ENCODE measurements around the gene SCARB1.

SCARB1 gene

DNA sequence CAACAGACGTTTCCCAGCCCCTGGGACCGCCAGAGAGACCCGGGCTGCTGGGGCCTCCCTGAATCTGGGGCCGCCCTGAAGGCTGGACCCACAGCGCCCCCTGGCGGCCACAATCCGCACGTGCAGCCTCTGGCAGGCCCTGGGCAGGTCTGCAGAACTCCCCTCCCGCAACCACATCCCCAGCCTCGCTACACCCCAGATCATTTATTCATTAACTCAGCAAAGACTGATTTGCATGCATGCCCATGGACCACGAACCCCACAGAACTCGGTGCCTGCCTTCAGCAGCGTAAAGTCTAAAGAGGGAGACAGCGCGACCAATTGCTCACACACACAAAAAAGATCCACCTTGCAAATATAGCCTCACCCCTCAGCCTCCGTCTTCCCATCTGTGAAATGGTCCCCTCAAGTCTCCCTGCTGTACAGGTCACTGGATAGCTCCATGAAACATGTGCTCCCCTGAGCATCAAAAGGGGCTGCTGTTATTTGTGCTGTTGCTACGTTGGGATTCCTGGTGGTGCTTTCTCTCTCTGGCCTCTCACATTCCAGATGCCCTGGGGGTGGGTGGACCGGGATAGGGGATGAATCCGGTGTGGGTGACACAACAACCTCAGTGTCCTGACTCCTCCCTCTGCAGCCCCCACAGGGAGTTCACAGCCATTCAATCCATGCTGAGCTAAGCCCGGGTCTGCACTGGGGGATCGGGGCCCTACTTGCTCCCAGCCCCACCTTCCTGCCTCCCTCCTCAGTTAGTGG is 96.4 kb downstream of the SCARB1 start:
- peak; percentile 80 for TF ChIP-seq CTCF (conservative IDR thresholded peaks at IDR 0.05; ENCODE audit: control insufficient read depth, insufficient read depth, low read depth, low read length)
- no peak overlapping the region for H3K4me3 ChIP-seq (ENCODE audit: control insufficient read depth, low read depth, low read length)
- DNase-seq (ENCODE audit: low read depth), result peak; percentile 50

- DNase-seq (ENCODE audit: low read depth), result no peak
- TF ChIP-seq CTCF (conservative IDR thresholded peaks at IDR 0.05; ENCODE audit: control insufficient read depth, insufficient read depth, low read depth, low read length), result no peak
- H3K4me3 ChIP-seq (ENCODE audit: control insufficient read depth, low read depth, low read length), result no peak overlapping the region
Observed at GRCh38 chr12:124766727-124767065, 97.0 kb downstream of the SCARB1 start.

DNA sequence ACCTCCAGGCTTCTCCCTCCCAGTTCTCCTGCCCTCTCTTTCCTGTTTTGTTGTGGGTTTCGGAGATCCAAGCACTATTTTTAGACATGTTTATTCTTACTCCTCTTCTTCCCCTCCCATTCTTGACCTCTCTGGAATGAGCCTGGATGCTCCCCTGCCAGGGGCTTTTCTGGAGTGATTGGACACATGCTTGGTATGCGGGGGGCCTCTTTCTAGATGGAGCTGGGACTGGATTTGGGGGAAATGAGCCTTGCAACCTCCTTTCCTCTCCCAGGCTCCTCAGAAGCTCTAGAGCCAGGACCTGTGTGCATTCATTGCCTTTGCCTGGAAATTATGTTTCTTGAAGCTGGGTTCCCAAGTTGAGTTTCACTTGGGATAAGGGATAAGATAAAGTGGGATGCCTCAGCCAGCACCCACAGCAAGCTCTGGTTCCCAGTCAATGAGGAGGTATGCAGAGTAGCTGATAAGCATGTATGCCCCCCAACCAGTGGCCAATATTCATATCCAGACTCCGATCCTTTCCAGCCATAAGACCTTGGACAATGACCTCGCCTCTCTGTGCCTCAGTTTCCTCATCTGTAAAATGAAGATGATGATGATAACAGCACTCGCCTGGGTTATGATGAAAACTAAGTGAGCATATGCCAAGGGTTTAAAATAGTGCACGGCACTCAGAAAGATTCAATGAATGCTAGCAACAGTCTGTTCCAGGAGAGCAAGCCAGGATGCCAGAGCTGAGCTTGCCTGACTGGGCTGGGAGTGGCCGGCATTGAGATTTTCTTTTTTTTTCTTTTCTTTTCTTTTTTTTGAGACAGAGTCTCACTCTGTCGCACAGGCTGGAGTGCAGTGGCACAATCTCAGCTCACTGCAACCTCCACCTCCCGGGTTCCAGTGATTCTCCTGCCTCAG is 97.8 kb downstream of the SCARB1 start:
- no peak overlapping the region for H3K4me3 ChIP-seq (ENCODE audit: control insufficient read depth, low read depth, low read length)
- DNase-seq (ENCODE audit: low read depth), result no peak
- TF ChIP-seq CTCF (conservative IDR thresholded peaks at IDR 0.05; ENCODE audit: control insufficient read depth, insufficient read depth, low read depth, low read length), result no peak

DNA sequence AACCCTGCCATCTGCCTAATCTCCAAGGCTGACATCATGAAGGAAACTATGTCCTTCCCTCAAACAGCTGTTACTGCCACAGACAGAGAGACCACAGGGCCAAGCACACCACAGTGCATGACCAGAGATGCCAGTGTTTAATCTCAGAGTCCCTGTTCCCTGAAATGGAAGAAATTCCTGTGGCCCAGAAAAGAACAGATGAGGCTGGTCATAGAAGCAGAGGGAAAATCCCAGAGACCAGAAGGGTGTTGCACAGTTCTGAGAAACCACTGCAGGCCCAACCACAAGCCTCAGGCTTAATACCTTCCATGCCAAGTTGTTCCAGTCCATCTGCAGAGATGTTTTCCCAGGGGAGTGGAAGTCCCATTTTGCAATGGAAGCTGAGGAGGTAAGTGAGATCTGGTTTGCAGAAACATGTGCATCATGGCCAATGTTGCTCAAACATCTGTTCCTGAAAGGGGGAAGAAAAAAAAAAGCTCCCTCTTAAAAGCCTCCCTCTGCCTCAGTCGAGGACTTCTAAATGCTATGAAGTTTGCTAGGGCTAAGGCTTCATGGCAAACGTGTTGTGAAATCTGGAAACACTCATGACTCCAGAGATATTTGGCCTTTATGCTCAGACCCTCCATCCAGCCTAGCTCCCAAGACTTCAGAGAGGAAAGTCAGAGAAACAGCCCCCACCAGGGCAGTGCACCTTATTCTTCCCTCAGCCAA is 98.6 kb downstream of the SCARB1 start:
- peak; percentile 99 for DNase-seq (ENCODE audit: low read depth)
- no peak overlapping the region for H3K4me3 ChIP-seq (ENCODE audit: control insufficient read depth, low read depth, low read length)
- no peak for TF ChIP-seq CTCF (conservative IDR thresholded peaks at IDR 0.05; ENCODE audit: control insufficient read depth, insufficient read depth, low read depth, low read length)

DNA sequence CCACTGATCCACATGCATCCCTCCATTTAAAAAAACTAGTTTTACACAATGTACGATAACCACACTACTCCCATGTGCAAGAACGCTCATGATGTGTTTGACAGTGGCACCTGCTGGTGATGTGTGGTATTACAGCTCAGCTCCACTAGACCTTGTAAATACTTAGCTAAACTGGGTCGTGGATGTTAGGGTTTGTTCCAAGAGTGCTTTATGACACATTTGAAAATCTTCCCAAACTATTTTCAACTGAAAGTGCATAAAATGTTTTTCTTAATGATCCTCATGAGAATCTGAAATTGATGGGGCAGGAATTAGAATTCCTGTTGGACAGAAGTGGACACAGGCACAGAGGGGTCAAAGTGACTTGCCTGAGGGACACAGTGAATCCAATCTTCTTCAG is 99.2 kb downstream of the SCARB1 start:
- TF ChIP-seq CTCF (conservative IDR thresholded peaks at IDR 0.05; ENCODE audit: control insufficient read depth, insufficient read depth, low read depth, low read length), result peak; percentile 96
- DNase-seq (ENCODE audit: low read depth), result peak; percentile 93
- H3K4me3 ChIP-seq (ENCODE audit: control insufficient read depth, low read depth, low read length), result no peak overlapping the region

DNA sequence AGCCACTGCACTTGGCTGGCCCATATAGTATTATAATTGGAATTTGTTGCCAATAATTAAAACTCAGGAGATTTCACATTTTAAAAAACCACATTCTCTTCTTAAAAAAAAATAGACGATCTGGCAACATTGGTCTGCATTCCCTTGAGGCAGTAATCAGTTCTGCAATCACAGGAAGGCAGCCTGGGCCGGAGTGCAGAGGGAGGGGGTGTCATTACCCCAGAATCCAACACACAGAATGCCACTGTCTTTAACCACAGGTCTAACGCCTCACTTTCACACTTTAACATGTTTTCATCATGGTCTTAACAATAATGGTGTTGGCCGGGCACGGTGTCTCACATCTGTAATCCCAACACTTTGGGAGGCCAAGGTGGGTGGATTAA is 100.1 kb downstream of the SCARB1 start:
- peak; percentile 56 for DNase-seq (ENCODE audit: low read depth)
- H3K4me3 ChIP-seq (ENCODE audit: control insufficient read depth, low read depth, low read length), result no peak overlapping the region
- TF ChIP-seq CTCF (conservative IDR thresholded peaks at IDR 0.05; ENCODE audit: control insufficient read depth, insufficient read depth, low read depth, low read length), result no peak

All from fibroblast of mammary gland (primary cell).